Stomach (tissue), 4 donors: ENCODE measurements around the gene ACMSD.

Experiments used
- CTCF ChIP-seq, 7 experiments: fragments of 450-650 bp in 4 of 7; fragments of 200-600 bp in 3 of 7; sonication (generic) in 3 of 7; IDR thresholded peaks; one replicate each; pipeline ENCODE4 v1.5.1; 2016 to 2019; ENCODE audit warnings: antibody characterized with exemption in 7 of 7, control low read depth in 2 of 7, mild to moderate bottlenecking in 1 of 7
- POLR2A ChIP-seq, 4 donors: fragments of 450-650 bp; IDR thresholded peaks; one replicate each; pipeline ENCODE4 v1.6.1; 2016; ENCODE audit warnings: antibody characterized with exemption in 4 of 4, control low read depth in 2 of 4, mild to moderate bottlenecking in 1 of 4, moderate library complexity in 1 of 4

GRCh38 chr2:134933732-134934131 lies 95.3 kb downstream of the ACMSD start:
- no peak for TF ChIP-seq CTCF (IDR thresholded peaks at IDR 0.05)
- TF ChIP-seq POLR2A (IDR thresholded peaks at IDR 0.05) = no peak
